Memory B cell (primary cell): ENCODE measurements around the gene ROR2.

Experiments
- ATAC-seq: fragments of 150-1000 bp; cut with Tn5 transposase; 2 replicates; pipeline ENCODE4 v1.10.0; 2021; ENCODE audit warnings: low read depth, mild to moderate bottlenecking, moderate library complexity
- DNase-seq, 2 donors: peaks; one replicate each; pipeline ENCODE4 v3.0.0; 2022; ENCODE audit warnings: low spot score in 2 of 2
- H3K27ac Mint-ChIP-seq: one replicate; pipeline ENCODE4 v1.8.0; 2022; ENCODE audit warnings: mild to moderate bottlenecking, moderate library complexity, mixed read lengths
- H3K27me3 Mint-ChIP-seq: one replicate; pipeline ENCODE4 v1.8.0; 2022; ENCODE audit warnings: mixed read lengths
- H3K36me3 Mint-ChIP-seq: one replicate; pipeline ENCODE4 v1.8.0; 2022; ENCODE audit warnings: mild to moderate bottlenecking, mixed read lengths
- H3K4me1 Mint-ChIP-seq: one replicate; pipeline ENCODE4 v1.8.0; 2022; ENCODE audit warnings: mixed read lengths
- H3K4me3 Mint-ChIP-seq: one replicate; pipeline ENCODE4 v1.8.0; 2022; ENCODE audit warnings: mild to moderate bottlenecking, moderate library complexity, mixed read lengths
- H3K9me3 Mint-ChIP-seq: one replicate; pipeline ENCODE4 v1.8.0; 2022; ENCODE audit warnings: mixed read lengths

ROR2 gene

DNA sequence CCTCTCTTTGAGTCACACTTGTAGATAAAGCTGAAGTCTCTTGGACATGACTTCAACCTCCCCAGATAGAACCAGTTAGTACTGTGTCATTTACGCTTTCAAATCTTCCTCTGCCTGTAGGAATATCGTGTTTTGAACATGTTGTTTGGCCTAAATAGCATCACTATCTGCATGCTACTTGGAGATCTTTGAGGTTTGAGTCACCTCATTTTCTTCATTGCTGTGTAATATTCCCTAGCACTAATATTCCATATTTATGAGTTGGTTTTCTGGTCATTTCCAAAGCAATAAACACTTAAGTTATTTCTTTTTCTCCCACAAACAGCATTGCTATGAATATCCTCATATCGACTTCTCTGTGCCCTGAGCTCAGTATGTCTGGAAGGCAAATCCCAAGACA, 100.3 kb downstream of the ROR2 start:
- H3K36me3 Mint-ChIP-seq: no peaks in the 10 kb centered on the region
- H3K27ac Mint-ChIP-seq: no peak overlapping the region
- ATAC-seq (no peak), DNase-seq (no peak)
- H3K4me3 Mint-ChIP-seq: no peak overlapping the region
- peaks cover 3% of the 10 kb centered on the region for H3K9me3 Mint-ChIP-seq
- peaks cover 10% of the 10 kb centered on the region for H3K27me3 Mint-ChIP-seq
- no peaks in the 10 kb centered on the region for H3K4me1 Mint-ChIP-seq

DNA sequence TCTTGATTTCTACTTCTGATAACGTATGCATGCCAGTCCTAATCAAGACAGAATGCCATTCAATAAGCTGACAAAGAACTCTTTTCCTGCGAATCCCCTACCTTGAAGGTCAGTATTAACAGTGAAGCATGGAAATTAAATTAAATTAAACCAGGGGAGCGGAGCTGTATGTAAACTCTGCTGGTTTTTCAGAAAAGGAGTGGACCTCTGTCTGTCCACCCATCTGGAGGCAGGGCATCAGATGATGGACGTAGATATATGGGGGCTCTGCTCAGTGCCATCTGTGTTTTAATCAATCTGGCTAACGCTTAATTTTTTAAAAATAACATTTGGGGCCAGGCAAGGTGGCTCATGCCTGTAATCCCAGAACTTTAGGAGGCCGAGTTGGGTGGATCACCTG, 101.9 kb downstream of the ROR2 start:
- ATAC-seq: no peak
- H3K4me3 Mint-ChIP-seq: no peak overlapping the region
- no peak overlapping the region for H3K27ac Mint-ChIP-seq
- peaks cover 11% of the 10 kb centered on the region for H3K27me3 Mint-ChIP-seq
- DNase-seq: no peak
- H3K36me3 Mint-ChIP-seq: no peaks in the 10 kb centered on the region
- no peaks in the 10 kb centered on the region for H3K4me1 Mint-ChIP-seq
- H3K9me3 Mint-ChIP-seq: peaks cover 3% of the 10 kb centered on the region

DNA sequence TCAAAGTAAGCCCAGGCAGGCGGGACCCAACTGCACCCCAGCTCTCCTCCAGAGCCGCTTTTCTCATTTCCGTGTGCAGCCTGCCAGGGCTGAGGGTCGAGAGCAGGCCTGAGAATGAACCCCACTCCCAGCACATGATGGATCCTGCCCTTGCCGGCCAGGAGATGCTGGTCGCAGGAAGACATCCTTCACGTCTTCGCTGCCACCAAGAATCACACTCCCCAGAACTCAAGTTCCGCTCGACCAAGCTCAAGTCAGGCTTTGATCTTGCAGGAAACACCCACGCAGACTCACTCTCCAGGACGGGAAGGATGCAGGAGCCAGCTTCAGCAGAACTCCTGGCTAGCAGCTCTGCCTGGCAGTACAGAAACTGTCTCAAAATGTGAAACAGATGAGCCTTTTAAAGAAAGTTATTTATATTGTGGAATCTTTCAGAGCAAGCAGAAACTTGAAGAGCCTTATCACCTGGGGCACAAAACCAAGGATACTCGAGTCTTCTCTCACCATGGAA, 102.4 kb downstream of the ROR2 start:
- no peaks in the 10 kb centered on the region for H3K36me3 Mint-ChIP-seq
- peaks cover 3% of the 10 kb centered on the region for H3K9me3 Mint-ChIP-seq
- no peak for ATAC-seq
- H3K27ac Mint-ChIP-seq: no peak overlapping the region
- no peaks in the 10 kb centered on the region for H3K4me1 Mint-ChIP-seq
- H3K27me3 Mint-ChIP-seq: peaks cover 8% of the 10 kb centered on the region
- DNase-seq: no peak
- H3K4me3 Mint-ChIP-seq: no peak overlapping the region

DNA sequence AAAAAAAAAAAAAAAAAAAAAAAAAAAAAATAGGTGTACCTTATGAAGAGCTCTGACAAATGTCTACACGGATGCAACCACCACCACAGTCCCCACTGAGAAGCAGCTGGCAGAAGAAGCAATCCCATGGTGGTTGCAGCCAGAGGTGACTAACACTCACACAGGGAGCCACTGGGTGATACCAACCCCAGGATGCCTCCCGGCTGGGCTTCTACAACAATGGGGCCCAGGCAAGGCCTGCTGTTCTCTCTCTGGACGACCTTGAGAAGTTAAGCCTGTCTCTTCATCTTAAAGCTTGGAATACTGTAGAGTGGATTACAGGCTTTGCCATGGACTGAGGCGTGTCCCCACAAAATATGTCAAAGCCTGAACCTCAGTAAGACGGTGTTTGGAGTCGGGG, 104.1 kb downstream of the ROR2 start:
- H3K27ac Mint-ChIP-seq: no peak overlapping the region
- peaks cover 10% of the 10 kb centered on the region for H3K27me3 Mint-ChIP-seq
- no peak overlapping the region for H3K4me3 Mint-ChIP-seq
- no peaks in the 10 kb centered on the region for H3K36me3 Mint-ChIP-seq
- H3K9me3 Mint-ChIP-seq: peaks cover 3% of the 10 kb centered on the region
- no peak for ATAC-seq
- no peak for DNase-seq
- no peaks in the 10 kb centered on the region for H3K4me1 Mint-ChIP-seq

DNA sequence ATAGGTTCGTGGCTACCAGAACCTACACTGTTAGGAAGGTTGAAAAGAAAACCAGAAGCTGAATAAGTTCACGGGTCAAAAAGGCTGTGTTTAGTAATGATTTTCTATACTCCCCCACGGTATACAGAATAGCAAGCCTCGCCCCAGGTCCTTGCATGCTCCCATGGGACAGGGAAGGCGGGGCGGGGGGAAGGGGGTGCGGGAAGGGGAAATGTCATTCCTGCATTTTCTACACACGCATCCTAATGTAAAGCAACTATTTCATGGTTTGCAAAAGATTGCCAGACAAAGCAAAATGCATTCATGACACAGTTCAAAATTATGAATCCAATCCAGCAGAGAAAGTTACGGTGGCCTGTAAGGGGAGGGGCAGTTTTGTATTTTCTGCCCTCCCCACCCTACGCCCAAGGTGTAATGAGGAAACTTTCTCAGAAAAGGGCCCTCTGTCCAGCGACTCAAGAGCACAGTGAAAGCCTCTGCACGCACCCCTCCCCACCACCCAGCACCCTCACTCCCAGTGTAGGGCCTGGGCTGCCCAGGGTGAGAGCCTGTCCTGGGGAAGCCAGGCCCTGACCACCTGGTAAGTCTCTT, 105.2 kb downstream of the ROR2 start:
- Mint-ChIP-seq H3K9me3 (peaks cover 3% of the 10 kb centered on the region), H3K4me3 (no peak overlapping the region), H3K27me3 (peaks cover 10% of the 10 kb centered on the region), H3K4me1 (no peaks in the 10 kb centered on the region), H3K36me3 (no peaks in the 10 kb centered on the region), H3K27ac (no peak overlapping the region)
- no peak for DNase-seq
- no peak for ATAC-seq

DNA sequence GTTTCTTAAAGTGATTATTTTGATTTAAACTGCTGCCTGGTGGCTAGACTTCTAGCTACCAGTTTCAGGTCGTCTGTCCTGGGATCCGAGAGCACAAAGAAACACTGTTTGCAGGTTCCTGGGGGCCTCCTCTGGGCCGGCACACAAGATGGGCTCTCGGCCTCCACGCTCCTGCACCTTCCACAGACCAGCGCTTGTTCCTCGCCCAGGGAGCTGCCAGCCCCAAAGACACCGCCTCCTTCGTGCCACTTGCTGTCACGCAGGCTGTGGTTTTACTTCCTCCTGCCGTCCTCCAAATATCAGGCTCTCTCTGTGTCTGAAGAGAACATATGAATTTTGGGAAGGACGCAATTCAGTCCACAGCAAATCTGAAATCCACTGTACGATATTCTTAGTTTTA, 105.8 kb downstream of the ROR2 start:
- Mint-ChIP-seq H3K27me3 (peaks cover 12% of the 10 kb centered on the region), H3K9me3 (no peaks in the 10 kb centered on the region), H3K27ac (no peak overlapping the region), H3K4me1 (peaks cover 4% of the 10 kb centered on the region), H3K36me3 (no peaks in the 10 kb centered on the region), H3K4me3 (no peak overlapping the region)
- no peak for ATAC-seq
- no peak for DNase-seq

DNA sequence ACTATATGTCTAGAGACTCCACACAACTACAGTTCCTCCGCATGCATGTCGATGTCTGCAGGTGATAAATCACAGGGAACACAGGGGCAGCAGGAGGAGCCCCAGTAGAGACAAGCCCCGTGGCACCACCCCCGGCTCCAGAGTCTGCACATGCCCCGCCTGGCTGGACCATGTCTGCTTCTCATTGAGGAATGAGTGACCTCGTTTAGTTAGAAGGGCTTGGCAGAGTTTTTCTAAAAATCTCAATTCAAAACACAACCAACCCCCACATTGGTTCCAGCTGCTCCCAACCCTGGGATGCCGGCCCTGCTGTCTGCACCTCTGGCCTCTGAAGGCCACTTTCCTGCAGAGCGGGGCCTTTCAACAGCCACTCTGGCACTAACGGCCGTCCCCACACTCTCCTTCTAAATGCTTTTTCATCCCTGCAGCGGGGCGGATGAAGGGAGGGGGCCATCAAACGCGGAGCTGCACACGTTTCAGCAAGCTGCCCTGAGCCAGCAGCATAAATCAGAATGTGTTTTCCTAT, 106.3 kb downstream of the ROR2 start:
- no peak overlapping the region for H3K27ac Mint-ChIP-seq
- ATAC-seq (no peak), DNase-seq (no peak)
- H3K4me1 Mint-ChIP-seq: peaks cover 5% of the 10 kb centered on the region
- peaks cover 13% of the 10 kb centered on the region for H3K27me3 Mint-ChIP-seq
- H3K9me3 Mint-ChIP-seq: no peaks in the 10 kb centered on the region
- no peaks in the 10 kb centered on the region for H3K36me3 Mint-ChIP-seq
- H3K4me3 Mint-ChIP-seq: no peak overlapping the region

DNA sequence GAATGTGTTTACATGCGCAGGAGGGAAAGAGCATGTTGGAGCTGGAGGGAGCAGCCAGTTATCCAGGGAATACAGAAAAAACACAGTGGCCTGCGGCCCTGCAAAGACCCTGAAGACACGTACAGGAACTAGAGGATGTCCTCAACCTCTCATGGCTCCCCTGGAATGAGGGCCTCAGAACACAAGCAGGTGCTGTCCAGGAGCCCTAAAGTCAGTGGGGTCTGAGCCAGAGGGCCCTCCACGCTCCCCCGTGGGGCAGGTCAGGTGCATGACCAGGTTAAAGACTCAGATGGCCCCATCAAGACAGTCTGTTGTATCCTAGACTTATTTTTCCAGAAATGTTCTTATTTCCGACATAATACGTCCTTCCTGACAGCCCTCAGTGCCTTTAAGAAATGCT, 106.9 kb downstream of the ROR2 start:
- Mint-ChIP-seq H3K27me3 (peaks cover 13% of the 10 kb centered on the region), H3K27ac (no peak overlapping the region)

DNA sequence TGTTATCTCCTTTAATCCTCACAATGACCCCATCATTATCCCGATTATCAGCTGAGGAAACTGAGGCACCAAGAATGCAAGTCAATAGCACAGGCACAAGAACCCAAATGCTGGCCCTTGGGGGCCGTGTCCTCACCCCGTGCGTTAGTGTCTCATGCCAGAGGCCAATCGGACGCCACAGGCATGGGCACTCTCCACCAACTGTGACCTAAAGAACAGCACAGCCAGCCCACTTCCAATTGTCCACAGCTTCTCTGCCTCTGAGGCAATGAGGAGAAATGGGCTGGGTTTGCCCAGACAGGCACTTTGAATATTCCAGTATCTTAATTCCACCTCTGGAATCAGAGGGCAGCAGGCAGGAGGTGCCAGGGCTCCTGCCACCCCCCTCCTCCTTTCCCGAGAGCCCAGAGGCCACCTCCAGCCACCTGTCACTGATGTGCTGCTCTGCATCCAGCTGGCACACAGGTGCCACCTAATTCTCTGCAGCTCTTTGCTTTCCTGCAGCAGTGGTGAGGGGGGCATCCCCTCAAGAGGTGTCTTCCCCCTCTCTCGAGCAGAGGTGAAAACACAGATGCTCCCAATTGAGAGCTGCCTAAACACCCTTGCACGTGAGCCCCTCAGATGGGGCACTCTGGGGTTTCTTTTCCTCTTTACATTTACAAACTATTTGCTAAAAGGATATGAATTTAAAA, 107.5 kb downstream of the ROR2 start:
- no peak overlapping the region for H3K27ac Mint-ChIP-seq
- DNase-seq (no peak), ATAC-seq (no peak)
- H3K4me3 Mint-ChIP-seq: no peak overlapping the region
- H3K36me3 Mint-ChIP-seq: no peaks in the 10 kb centered on the region
- H3K27me3 Mint-ChIP-seq: peaks cover 11% of the 10 kb centered on the region
- H3K9me3 Mint-ChIP-seq: no peaks in the 10 kb centered on the region
- peaks cover 5% of the 10 kb centered on the region for H3K4me1 Mint-ChIP-seq

More for the DNA sequence above, 106.9 kb downstream of the ROR2 start:
- H3K4me3 Mint-ChIP-seq: no peak overlapping the region
- H3K4me1 Mint-ChIP-seq: peaks cover 5% of the 10 kb centered on the region
- DNase-seq (no peak), ATAC-seq (no peak)
- H3K36me3 Mint-ChIP-seq: no peaks in the 10 kb centered on the region
- no peaks in the 10 kb centered on the region for H3K9me3 Mint-ChIP-seq

DNA sequence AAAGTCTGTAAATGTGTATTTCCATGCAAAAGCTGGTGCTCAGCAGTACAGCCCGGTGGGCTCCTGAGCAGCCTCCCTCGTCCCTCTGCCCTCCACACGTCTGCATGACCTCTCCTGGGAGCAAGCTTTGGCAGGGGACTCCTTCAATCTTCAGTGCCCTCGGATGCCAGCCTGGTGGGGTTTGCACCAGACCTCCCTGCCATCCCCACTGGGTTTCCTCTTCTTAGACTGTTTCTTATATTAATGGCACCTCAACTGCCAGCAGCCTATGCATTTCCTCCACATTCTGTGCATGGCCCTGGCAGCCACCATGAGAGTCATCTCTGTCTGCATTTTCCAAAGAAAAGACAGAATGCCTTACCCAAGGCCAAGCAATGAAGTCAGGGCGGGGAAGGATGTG, 108.4 kb downstream of the ROR2 start:
- H3K9me3 Mint-ChIP-seq: no peaks in the 10 kb centered on the region
- no peak for ATAC-seq
- H3K27me3 Mint-ChIP-seq: peaks cover 11% of the 10 kb centered on the region
- H3K27ac Mint-ChIP-seq: no peak overlapping the region
- peaks cover 9% of the 10 kb centered on the region for H3K4me1 Mint-ChIP-seq
- H3K4me3 Mint-ChIP-seq: no peak overlapping the region
- no peak for DNase-seq
- H3K36me3 Mint-ChIP-seq: no peaks in the 10 kb centered on the region

DNA sequence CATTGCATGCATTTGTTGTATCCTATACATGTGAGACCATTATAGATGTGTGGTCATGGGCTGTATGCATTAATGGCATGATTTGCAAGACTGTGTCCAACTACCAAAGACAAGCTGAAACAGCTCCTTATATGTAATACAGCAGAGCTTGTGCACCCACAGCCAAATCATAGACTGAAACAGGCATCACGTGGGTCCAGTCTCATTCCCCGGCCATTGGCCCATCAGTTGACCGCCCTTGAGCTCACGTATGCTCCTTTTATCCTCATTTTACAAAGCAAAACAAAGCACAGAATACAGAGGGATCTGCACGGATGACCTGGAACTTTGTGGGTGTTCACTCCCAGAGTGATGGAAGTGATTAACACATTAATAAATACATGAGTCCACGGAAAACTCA, 109.1 kb downstream of the ROR2 start:
- Mint-ChIP-seq H3K27ac (no peak overlapping the region), H3K27me3 (peaks cover 11% of the 10 kb centered on the region), H3K9me3 (no peaks in the 10 kb centered on the region), H3K36me3 (no peaks in the 10 kb centered on the region), H3K4me3 (no peak overlapping the region), H3K4me1 (peaks cover 9% of the 10 kb centered on the region)
- ATAC-seq (no peak), DNase-seq (no peak)

DNA sequence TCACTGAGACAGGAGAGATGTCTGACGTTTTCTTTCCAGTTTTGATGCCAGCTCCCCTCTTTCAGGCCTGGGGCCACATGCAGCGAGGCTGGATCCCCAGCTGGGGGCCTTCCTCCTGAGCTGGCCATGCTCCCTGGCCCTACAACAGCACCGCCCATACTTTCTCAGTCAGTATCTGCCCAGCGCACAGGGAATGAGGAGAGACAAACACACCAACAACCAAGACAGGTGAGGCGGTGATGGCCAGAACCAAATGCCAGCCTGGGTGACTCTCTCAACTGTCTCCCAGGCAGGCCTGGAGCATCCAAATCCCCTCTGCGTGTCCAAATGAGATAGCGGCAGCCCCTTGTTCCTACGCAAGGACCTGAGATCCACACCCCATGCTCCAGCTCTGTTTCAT, 109.6 kb downstream of the ROR2 start:
- H3K27me3 Mint-ChIP-seq: peaks cover 11% of the 10 kb centered on the region

DNA sequence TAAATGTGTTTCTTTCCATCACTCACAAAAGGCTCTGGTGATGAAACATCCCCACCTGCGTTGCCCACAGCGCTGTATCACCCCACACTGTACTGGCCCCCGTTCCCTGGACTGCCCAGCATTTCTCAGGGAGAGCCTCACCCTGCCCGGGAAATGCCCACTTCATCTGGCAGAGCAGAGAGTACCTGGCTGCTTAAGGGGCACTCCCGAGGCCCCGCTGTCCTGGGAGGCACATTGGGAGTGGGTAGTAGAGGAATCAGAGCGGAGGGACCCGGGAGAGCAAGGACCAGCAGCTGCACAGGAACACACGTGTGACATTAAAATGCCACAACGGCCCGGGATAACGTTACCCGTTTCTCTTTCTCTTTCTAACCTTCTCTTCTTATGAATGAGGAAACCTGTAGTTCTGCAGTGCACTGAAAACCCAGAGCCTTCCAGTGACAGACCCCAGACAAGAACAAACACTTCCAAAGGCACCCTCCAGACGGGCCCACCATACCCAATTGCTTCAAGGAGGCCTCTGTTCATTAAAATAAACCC, 110.0 kb downstream of the ROR2 start:
- Mint-ChIP-seq H3K27ac (no peak overlapping the region), H3K9me3 (no peaks in the 10 kb centered on the region), H3K27me3 (peaks cover 11% of the 10 kb centered on the region), H3K4me3 (peak overlapping the region; percentile 39), H3K4me1 (peaks cover 9% of the 10 kb centered on the region), H3K36me3 (no peaks in the 10 kb centered on the region)
- no peak for DNase-seq
- ATAC-seq: peak; percentile 24

More for the DNA sequence above, 109.6 kb downstream of the ROR2 start:
- Mint-ChIP-seq H3K4me3 (no peak overlapping the region), H3K4me1 (peaks cover 9% of the 10 kb centered on the region), H3K36me3 (no peaks in the 10 kb centered on the region), H3K9me3 (no peaks in the 10 kb centered on the region), H3K27ac (no peak overlapping the region)
- ATAC-seq: no peak
- no peak for DNase-seq

DNA sequence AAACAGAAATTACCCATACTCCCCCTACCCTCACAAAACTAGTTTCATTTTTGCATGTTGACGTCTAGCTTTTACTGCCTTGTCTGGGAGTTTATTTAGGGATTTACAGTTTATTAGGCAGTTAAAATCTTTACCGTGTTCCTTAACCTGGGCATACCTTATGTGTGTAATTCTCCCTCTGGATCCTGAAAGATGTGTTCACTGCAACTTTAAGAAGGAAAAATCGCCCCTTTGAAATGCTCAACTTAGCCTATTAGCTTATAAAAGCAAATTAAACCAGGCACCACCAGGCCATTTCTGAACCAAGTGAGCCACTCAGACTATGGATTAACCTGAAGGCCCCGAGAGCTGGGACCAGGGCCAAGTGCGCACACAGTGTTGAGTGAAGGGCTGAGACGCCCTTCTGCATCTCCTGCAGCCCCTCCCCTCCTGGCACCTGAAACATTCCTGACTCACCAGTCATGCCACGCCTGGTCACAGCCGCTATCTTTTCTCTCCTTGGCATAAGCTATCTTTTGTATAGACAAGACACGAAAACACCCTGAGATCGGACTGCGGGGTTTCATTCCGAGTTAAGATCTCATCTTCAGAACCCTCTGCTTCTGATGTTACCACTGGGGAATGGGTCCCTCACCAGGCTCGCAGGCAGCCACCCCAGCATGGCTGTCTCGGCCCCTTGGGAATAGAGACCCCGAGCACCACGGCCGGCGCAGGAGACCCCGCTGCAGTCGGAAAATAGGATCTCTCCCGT, 111.9 kb downstream of the ROR2 start:
- Mint-ChIP-seq H3K4me3 (no peak overlapping the region), H3K27me3 (peaks cover 13% of the 10 kb centered on the region), H3K9me3 (no peaks in the 10 kb centered on the region), H3K27ac (no peak overlapping the region), H3K36me3 (no peaks in the 10 kb centered on the region), H3K4me1 (peaks cover 9% of the 10 kb centered on the region)
- DNase-seq (no peak), ATAC-seq (no peak)
